NCI-H146 (cell line): Measurements from ENCODE around the gene CDHR5.
"Not testable (repeated sequence)": the region's sequence is repeated elsewhere in the genome, so short reads cannot be mapped to it uniquely, and the experiment has no call there.

ENCODE experiments used
- DNase-seq: peaks from one replicate; lab custom pipeline; 2025; lab: John Stamatoyannopoulos, UW

CDHR5 gene, protein sequence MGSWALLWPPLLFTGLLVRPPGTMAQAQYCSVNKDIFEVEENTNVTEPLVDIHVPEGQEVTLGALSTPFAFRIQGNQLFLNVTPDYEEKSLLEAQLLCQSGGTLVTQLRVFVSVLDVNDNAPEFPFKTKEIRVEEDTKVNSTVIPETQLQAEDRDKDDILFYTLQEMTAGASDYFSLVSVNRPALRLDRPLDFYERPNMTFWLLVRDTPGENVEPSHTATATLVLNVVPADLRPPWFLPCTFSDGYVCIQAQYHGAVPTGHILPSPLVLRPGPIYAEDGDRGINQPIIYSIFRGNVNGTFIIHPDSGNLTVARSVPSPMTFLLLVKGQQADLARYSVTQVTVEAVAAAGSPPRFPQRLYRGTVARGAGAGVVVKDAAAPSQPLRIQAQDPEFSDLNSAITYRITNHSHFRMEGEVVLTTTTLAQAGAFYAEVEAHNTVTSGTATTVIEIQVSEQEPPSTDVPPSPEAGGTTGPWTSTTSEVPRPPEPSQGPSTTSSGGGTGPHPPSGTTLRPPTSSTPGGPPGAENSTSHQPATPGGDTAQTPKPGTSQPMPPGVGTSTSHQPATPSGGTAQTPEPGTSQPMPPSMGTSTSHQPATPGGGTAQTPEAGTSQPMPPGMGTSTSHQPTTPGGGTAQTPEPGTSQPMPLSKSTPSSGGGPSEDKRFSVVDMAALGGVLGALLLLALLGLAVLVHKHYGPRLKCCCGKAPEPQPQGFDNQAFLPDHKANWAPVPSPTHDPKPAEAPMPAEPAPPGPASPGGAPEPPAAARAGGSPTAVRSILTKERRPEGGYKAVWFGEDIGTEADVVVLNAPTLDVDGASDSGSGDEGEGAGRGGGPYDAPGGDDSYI

DNA sequence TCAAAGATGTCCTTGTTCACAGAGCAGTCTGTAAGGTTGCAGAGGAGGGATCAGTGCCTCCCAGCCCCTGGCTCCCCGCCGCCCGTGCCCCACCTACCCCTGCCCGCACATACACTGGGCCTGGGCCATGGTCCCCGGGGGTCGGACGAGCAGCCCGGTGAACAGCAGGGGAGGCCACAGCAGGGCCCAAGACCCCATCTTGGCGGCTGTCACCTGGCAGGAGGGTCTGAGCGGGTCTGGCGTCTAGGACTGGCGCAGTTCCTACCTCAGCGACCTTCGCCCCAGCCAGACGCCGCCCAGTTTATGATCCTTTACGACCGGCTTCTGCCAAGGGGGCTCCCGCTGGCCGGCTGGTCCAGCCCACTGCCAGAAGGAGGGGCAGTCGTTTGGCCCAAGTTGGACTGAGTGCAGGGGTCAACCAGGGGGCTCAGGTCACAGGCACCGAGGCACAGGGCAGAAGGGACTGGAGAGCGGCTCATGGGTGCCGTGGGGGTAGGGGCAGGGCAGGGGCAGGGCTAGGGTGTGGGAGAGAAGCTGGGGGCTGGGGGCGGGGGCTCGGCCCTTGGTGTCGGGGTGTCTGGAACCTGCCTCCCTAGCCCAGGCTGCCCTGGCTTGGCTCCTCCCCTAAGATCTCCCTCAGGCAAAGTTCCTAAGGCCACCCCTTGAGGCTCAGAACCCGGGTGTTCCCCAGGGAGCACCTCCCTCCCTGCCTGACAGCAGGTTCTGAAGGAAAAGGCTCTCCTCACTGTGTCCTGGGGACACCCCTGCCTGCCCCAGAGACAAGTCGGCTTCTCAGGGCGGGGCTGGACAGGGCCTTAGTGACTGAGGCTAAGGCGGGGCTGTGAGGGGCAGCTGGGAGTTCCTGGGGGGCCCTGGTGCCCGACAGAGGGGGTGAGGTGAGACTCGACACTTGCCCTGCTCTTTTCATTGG, at the start of gene CDHR5:
CDHR5 (minus strand) TSS at position 251 of the 931 bp plus-strand sequence; CDS start at position 198, 53 bp downstream.
- no peak for DNase-seq

DNA sequence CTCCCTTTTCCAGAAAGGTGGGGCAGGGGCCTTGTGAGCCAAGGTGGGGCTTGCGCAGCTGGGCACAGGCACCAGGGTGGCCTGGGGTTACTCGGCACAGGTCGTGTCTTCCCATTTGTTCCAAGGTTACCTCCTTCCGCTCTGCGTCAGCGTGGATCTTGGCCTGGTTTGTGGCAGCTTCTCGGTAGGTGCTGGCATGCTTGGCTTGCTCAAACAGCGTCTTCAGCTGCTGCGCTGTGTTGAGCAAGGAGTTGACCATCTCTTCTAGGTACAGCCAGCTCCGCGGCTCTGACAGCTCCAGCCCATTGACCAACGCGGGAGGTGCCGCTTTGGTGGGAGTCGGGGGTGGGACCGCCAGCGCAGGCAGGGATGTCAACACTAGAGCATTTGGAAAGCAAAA, 49.7 kb upstream of the CDHR5 start:
- DNase-seq, result no peak

DNA sequence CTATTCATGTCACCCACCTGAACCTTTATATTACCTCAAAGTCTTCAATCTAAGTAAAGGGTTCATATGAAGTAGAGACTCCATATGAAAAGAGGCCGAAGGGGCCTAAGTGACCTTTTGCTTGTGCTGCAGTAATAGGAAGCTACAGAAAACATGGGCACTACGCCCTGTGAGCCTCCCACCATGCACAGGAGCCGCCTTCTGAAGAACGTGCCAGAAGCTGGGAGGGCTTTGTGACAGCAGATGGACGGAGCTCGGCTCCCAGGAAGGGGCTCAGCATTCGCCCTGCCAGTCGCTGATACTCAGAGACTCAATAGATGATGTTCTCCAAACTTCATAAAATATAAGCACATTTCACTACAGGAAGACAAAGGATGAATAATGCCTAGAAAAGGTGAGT, 49.1 kb upstream of the CDHR5 start:
- DNase-seq, result no peak

DNA sequence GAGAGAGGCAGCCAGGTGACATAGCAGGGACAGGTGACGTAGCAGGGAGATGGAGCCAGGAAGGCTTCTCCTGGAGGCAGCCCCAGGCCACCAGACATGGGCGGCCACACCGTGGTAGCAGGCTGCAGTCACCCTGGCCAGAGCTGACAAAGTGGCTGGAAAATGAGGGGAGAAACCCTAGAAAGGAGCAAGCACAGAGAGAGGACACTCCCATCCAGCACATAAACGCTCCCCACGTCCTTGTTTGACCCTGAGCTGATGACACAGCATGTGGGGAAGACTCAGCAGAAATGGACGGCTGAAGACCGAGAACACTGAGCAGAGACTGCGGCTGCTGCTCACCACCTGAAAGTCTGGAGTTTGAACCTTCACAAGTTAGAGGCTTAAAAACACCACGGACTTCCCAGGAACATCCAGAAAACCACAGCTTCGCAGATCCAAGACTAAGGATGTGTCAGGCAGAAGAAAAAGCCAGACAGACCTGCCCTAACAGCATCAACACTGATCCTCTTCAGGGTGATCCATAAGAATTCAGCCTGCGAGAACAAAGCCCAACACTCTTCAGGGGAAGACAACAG, 41.0 kb upstream of the CDHR5 start:
- no peak for DNase-seq

DNA sequence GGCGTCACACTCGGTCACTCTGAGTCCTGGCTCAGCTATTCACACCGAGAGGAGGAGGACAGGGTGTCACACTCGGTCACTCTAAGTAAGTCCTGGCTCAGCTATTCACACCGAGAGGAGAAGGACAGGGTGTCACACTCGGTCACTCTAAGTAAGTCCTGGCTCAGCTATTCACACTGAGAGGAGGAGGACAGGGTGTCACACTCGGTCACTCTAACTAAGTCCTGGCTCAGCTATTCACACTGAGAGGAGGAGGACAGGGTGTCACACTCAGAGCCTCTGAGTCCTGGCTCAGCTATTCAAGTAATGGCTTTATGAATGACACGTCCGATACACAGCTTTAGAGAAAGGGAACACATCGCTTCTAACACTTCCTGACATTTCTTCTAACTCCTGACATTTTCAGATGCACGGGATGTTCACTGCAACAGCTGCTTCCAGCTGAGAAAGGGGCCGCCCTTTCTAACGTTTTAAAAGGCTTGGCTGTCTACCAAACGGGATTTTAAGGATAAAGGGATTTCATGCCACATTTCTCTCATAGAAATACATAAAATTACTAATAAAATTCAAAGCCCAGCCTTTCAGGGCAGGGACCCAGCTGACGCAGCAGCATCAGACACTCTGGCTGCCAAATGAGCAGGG, 40.4 kb upstream of the CDHR5 start:
- DNase-seq, result no peak

DNA sequence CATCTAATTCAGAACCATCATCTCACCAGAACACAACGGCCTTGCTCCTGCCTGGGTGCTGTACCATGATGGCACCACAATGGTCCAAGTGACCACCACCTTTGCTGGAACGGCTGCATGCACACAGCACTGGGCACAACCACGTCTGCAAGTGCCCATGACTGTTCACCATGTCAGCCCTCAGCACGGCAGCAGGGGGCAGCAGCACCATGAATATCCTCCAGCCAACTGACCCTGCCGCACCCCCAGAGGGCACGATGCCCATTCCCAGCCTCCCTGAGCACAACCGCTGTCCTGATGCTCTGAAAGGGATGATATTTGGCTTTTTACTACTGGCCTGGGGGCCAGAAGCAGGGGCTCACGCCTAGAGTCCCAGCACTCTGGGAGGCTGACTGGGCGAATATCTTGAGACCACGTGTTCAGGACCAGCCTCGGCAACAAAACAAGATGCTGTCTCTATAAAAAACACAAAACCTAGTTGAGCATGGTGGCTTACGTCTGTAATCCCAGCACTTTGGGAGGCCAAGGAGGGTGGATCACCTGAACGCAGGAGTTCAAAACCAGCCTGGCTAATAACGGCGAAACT, 38.0 kb upstream of the CDHR5 start:
- DNase-seq, result no peak

DNA sequence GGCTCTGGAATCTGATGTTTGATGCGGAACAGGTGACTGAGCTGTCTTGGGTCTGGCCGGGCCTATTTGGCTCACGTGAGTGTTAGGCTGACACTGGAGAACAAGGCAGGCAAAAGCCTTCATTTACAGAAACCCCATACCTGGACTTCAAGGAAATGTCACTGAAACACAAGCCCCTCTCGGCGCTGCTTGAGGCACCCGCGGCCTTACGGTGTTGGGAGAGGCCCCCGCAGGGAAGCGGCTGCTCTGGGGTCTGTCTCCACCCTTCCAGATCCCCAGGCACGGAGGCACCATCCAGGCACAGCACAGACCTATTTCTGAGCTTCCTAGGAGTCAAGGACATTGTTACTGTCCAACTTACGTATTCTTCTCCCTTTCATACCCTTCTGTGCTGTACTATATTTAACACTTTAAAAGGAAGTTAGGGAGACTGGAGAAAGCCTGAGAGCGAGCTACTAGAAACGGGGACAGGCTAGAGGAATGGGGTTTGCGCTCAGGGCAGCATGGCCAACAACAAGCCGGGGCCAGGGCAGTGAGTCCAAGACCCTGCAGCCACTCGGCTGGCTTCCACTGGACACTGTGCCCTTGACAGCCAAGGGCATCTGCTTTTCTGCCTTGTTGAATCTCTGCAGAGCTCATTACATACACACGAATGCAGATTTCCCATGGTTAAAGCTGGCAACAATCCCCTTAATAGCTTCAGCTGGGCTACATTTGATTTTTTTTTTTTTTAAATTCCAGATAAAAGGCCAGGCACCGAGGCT, 36.1 kb upstream of the CDHR5 start:
- DNase-seq, result no peak

DNA sequence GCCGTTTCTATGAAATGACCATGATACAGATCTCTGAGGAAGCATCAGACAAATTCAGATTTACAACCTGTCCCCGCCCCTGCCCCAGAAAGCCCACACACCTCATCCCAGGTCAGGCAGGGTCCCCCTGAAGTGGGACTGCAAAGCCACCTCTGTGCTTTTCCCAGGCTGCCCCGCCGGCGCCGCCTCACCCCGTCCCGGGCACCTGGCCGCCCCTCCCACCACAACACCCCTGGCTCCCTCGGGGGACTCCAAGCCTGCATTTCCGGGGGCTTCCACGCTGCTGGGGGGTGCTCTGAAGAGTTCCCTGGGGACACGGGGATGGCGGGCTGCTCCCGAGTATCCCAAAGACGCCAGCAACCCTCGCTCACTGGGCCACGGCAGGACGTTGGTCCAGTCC, 35.5 kb upstream of the CDHR5 start:
- no peak for DNase-seq

DNA sequence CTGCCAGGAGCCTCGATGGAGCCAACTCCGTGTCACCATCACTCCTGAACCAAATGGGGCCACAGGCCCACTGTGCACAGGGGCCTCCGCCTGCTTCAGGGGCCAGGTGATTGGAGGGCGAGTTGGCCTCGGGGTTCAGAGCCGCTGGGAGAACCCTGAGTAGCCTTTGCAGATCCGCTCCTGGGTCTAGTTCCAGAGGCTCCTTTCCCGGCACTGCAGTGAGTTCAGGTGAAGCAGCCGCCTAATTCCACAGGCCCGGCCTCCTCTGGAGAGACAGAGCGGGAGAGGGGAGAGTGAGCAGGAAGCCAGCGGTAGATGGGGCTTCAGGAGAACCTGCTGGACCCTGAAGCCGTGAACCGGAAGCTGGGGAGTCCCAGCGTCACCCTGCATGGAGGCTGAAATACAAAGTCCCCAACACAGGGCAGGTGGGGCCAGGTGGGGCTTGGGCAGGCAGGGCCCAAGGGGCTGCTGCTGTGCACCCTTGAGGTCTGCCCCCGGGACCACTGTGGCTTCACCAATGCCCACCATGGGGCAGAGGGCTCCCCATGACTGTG, 34.9 kb upstream of the CDHR5 start:
- DNase-seq, result no peak

DNA sequence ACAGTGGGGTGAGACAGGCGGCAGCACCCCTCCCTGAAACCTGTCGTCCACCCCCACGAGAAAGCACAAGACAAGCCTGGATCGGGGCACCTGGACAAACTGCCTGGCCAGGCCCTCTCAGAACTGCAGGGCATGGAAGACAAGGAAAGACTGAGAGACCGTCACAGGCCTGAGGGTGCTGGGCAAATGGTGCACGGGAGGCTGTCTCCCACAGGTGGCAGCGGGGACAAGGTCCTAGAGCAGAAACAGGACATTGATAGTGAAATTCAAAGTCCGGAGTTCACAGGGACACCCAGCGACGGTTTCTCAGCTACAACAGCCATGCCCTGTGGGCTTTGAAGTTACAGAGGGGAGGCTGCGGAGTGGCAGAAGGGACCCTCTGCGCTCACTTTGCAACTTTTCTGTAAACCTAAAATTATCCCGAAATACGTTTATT, 33.0 kb upstream of the CDHR5 start:
- DNase-seq, result no peak

DNA sequence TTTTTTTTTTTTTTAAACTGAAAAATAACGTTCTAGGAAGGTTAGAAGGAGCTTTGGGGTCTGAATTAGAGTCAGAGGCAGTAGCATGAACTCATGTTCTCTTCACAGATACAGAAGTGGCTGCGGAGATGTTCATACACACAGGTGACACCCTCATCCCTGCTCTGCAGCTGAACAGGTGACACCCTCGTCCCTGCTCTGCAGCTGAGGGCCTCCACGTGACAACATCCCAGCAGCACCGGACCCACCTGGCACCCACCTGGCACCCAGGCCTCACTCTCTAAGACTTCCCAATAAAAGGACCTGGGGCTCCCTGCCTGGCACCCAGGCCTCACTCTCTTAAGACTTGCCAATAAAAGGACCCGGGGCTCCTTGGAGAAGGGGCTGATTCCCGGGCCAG, 32.1 kb upstream of the CDHR5 start:
- no peak for DNase-seq

DNA sequence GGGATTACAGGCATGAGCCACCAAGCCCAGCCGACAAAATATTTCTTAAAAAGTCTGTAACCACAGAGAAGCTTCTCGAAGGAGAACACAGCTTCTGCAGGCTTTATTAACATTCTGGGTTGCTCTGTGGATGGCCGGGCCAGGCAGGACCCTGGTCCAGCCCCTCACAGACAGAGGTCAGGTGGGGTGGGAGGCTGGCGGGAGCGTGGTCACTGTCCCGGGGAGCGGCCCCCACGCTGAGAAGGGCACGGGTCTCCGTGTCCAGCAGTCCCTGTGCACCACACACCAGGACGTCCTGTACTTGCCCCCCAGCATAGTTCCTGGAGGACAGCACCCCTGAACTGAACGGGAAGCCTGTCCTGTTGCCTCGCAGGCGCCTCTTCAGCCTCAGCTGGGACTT, 31.7 kb upstream of the CDHR5 start:
- DNase-seq, result no peak

DNA sequence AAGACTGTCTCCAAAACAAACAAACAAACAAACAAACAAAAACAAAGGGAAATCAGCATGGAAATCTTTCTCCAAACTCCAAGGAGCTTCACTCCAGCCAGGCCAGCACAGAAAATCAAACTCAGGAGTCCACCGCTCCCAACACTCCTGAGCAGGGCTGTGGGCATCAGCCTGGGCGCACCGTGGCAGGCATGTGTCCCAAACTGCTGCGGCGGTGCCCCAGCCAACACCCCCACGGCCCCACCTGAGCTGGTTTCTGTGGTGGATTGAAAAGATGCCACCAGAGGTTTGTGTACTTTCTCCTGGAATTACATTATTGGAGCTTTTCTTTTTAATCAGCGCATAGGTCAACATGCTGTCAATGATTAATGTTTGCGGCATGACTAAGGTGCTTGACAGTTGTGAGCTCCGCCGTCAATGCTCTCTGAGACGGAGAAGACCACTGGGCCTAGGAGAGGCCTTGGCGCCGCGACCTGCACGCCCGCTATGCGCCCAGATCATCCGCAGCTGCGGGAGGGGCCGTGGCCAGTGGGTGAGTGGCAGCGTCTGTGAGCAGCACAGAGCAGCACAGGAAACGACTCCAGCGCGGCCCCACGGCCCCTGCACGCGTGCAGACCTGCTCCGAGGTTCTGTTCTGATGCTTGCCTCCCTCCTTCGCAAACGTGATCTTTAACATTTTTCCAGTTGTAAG, 30.4 kb upstream of the CDHR5 start:
- no peak for DNase-seq

DNA sequence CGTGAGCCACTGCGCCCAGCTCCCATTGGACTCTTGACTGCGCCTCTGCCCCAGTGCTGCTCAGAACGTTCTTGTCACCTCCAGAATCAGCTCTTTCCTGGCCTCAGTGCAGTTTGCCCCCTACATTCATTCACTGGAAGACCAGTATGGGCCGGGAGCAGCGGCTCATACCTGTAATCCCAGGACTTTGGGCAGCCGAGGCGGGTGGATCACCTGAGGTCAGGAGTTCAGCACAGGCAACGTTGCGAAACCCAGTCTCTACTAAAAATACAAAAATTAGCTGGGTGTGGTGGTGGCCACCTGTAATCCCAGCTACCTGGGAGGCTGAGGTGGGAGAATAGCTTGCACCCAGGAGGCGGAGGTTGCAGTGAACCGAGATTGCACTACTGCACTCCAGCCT, 29.7 kb upstream of the CDHR5 start:
- DNase-seq, result not testable (repeated sequence)

DNA sequence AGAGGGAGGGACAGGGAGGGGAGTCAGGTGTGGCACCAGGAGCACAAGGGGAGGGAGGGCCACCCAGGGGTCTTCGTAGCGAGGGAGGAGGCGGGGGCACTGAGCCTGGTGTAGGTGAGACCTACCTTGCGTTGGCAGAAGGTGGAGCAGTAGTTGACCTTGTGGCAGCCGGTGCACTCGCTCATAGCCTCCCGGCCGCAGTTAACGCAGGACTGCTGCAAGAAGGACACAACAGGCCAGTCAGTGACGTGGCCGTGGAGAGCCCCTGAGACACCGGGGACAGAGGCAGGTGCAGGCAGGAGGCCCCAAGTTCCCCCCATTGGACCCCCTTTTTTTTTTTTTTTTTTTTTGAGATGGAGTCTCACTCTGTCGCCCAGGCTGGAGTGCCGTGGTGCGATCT, 29.1 kb upstream of the CDHR5 start:
- no peak for DNase-seq

DNA sequence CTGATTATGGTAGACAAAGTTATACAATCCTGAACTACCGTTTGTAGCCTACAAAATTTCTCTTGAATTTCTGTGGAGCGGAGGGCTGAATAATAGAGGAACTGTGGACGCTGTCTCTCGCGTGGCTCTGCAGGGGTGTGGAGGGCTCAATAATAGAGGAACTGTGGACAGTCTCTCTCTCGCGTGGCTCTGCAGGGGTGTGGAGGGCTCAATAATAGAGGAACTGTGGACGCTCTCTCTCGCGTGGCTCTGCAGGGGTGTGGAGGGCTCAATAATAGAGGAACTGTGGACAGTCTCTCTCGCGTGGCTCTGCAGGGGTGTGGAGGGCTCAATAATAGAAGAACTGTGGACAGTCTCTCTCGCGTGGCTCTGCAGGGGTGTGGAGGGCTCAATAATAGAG, 28.4 kb upstream of the CDHR5 start:
- not testable (repeated sequence) for DNase-seq

DNA sequence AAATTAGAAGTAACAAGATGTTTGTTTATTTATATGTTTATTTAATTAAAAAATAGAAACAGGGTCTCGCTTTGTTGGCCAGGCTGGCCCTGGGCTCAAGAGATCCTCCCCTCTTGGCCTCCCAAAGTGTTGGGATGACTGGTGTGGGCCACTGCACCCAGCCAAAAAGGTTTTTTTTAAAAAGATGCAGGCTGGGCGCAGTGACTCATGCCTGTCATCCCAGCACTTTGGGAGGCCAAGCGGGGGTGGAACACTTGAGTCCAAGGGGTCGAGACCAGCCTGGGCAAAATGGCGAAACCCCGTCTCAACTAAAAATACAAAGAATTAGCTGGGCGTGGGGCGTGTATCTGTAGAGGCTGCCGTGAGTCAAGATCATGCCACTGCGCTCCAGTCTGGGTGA, 25.7 kb upstream of the CDHR5 start:
- DNase-seq, result no peak

DNA sequence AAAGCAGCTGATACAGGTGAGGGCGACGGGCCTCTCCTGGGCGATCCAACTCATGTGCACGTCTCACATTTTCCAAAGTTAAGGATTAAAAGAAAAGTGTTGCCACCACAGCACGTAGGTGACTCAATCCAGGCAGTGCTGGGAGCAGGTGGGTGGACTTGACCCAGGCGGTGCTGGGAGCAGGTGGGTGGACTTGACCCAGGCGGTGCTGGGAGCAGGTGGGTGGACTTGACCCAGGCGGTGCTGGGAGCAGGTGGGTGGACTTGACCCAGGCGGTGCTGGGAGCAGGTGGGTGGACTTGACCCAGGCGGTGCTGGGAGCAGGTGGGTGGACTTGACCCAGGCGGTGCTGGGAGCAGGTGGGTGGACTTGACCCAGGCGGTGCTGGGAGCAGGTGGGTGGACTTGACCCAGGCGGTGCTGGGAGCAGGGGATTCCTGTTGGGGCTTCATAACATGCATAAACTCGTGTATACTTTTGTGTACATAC, 23.0 kb upstream of the CDHR5 start:
- DNase-seq, result not testable (repeated sequence)

DNA sequence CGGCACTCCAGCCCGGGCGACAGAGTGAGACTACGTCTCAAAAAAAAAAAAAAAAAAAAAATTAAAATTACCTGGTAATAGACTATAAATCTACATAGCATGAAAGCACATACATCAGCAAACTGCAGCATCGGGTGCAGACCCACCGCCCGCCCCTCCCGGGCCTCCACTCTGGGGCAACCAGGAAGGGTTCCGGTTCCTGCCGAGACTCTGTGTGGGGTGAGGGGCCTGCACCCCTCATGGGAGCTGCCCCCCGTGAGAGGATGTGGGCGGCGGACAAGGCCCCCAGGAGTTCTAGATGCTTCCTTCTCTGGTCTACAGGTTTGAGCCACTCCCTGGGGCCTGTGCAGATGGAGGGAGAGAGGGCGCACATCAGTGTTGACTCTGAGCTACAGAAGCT, 21.5 kb upstream of the CDHR5 start:
- DNase-seq, result no peak
